ENCODE results near the gene TFF1. TPM values are rescaled to one million over a fixed set of nuclear protein-coding genes. Genes with fewer than 3 reads are reported as not detected.

The TFF1 gene
- polyA plus RNA-seq, 1 donor from 2014 or later = not detected

- Histone ChIP-seq H3K36me3 (ENCODE audit: insufficient read depth, low read length) (no peaks in the 10 kb centered on the region), H3K9ac (ENCODE audit: low read length) (no peak overlapping the region), H3K79me2 (replicated peaks; ENCODE audit: insufficient read depth, low read length) (no peaks in the 10 kb centered on the region), H4K20me1 (ENCODE audit: insufficient read depth) (no peaks in the 10 kb centered on the region), H3K4me2 (ENCODE audit: low read length) (no peak overlapping the region), H3K4me3 (ENCODE audit: low read length) (no peak overlapping the region), H2AFZ (ENCODE audit: low read depth, low read length) (no peak overlapping the region), H3F3A (ENCODE audit: insufficient read depth, low read length, poor library complexity, severe bottlenecking) (no peaks in the 10 kb centered on the region), H3K9me2 (ENCODE audit: insufficient read depth, low read length) (no peaks in the 10 kb centered on the region), H3K27ac (ENCODE audit: low read length) (no peak overlapping the region), H3K27me3 (ENCODE audit: insufficient read depth, low read depth, low read length) (no peaks in the 10 kb centered on the region), H3K9me3 (ENCODE audit: low read length) (no peaks in the 10 kb centered on the region)
- TF ChIP-seq RAD21 (conservative IDR thresholded peaks at IDR 0.05) (no peak), EP300 (conservative IDR thresholded peaks at IDR 0.05; ENCODE audit: poor library complexity, severe bottlenecking) (no peak), CTCF (IDR thresholded peaks at IDR 0.05; ENCODE audit: poor library complexity, severe bottlenecking) (no peak), MXI1 (conservative IDR thresholded peaks at IDR 0.05; ENCODE audit: poor library complexity, severe bottlenecking) (no peak), TAF1 (IDR thresholded peaks at IDR 0.05; ENCODE audit: low read depth) (no peak), REST (IDR thresholded peaks at IDR 0.05; ENCODE audit: borderline replicate concordance) (no peak), POLR2AphosphoS5 (IDR thresholded peaks at IDR 0.05) (no peak), EZH2 (IDR thresholded peaks at IDR 0.05; ENCODE audit: borderline replicate concordance, insufficient read depth, low read length, poor library complexity, severe bottlenecking) (no peak), SMC3 (conservative IDR thresholded peaks at IDR 0.05; ENCODE audit: poor library complexity) (no peak)
These were observed 41.4 kb downstream of the TFF1 start for GRCh38 chr21:42324896-42325295.

GRCh38 chr21:42321845-42322244 is 44.5 kb downstream of the TFF1 start:
- no peaks in the 10 kb centered on the region for H3K36me3 ChIP-seq (ENCODE audit: insufficient read depth, low read length)
- H4K20me1 ChIP-seq (ENCODE audit: insufficient read depth) = no peaks in the 10 kb centered on the region
- no peak overlapping the region for H3K27ac ChIP-seq (ENCODE audit: low read length)
- no peak overlapping the region for H3K4me3 ChIP-seq (ENCODE audit: low read length)
- H3K9me3 ChIP-seq (ENCODE audit: low read length) = no peaks in the 10 kb centered on the region
- H3K27me3 ChIP-seq (ENCODE audit: insufficient read depth, low read depth, low read length) = no peaks in the 10 kb centered on the region
- no peaks in the 10 kb centered on the region for H3F3A ChIP-seq (ENCODE audit: insufficient read depth, low read length, poor library complexity, severe bottlenecking)
- H3K9ac ChIP-seq (ENCODE audit: low read length) = no peak overlapping the region
- TF ChIP-seq CTCF (IDR thresholded peaks at IDR 0.05; ENCODE audit: poor library complexity, severe bottlenecking) (no peak), EZH2 (IDR thresholded peaks at IDR 0.05; ENCODE audit: borderline replicate concordance, insufficient read depth, low read length, poor library complexity, severe bottlenecking) (no peak), RAD21 (conservative IDR thresholded peaks at IDR 0.05) (no peak), TAF1 (IDR thresholded peaks at IDR 0.05; ENCODE audit: low read depth) (no peak), MXI1 (conservative IDR thresholded peaks at IDR 0.05; ENCODE audit: poor library complexity, severe bottlenecking) (no peak), SMC3 (conservative IDR thresholded peaks at IDR 0.05; ENCODE audit: poor library complexity) (no peak), EP300 (conservative IDR thresholded peaks at IDR 0.05; ENCODE audit: poor library complexity, severe bottlenecking) (no peak), POLR2AphosphoS5 (IDR thresholded peaks at IDR 0.05) (no peak), REST (IDR thresholded peaks at IDR 0.05; ENCODE audit: borderline replicate concordance) (no peak)
- no peaks in the 10 kb centered on the region for H3K9me2 ChIP-seq (ENCODE audit: insufficient read depth, low read length)
- no peak overlapping the region for H2AFZ ChIP-seq (ENCODE audit: low read depth, low read length)
- no peaks in the 10 kb centered on the region for H3K79me2 ChIP-seq (replicated peaks; ENCODE audit: insufficient read depth, low read length)
- no peak overlapping the region for H3K4me2 ChIP-seq (ENCODE audit: low read length)

Measured in neural cell (in vitro differentiated cells).